Prostate gland (tissue), 2 donors: ENCODE data around the gene ADCY4.

Source experiments
- CTCF ChIP-seq, 4 experiments: fragments of 200-600 bp in 2 of 4; fragments of 450-650 bp in 2 of 4; sonication (generic) in 2 of 4; IDR thresholded peaks; 1 replicate in 3 of 4; 2 replicates in 1 of 4; pipeline ENCODE4 v1.5.1; 2016 to 2019; ENCODE audit warnings: antibody characterized with exemption in 4 of 4, mild to moderate bottlenecking in 2 of 4, moderate library complexity in 2 of 4
- POLR2AphosphoS5 ChIP-seq: sonication (generic); formaldehyde crosslinking; IDR thresholded peaks from one replicate; pipeline ENCODE4 v1.6.1; 2017; ENCODE audit warnings: antibody characterized with exemption

- no peak for TF ChIP-seq CTCF (IDR thresholded peaks at IDR 0.05)
- no peak for TF ChIP-seq POLR2AphosphoS5
These were observed 2.4 kb upstream of the ADCY4 start for GRCh38 chr14:24337144-24337823.
